Esophagus (tissue), 2 donors: Measurements from ENCODE around the gene SPRED1. TPM values are rescaled to one million over a fixed set of nuclear protein-coding genes. Genes with fewer than 3 reads are reported as not detected.

Source experiments
- H3K27ac ChIP-seq, 2 donors: one replicate each; pipeline ENCODE4 v1.5.1; 2013; ENCODE audit warnings: low read depth in 2 of 2, mild to moderate bottlenecking in 2 of 2, inconsistent platforms in 1 of 2, low read length in 1 of 2, moderate library complexity in 1 of 2
- H3K27me3 ChIP-seq, 2 donors: one replicate each; pipeline ENCODE4 v1.6.1; 2013; ENCODE audit warnings: low read length in 2 of 2, control low read depth in 1 of 2, mild to moderate bottlenecking in 1 of 2; ENCODE audit not compliant: insufficient read depth in 2 of 2, control insufficient read depth in 1 of 2
- H3K36me3 ChIP-seq, 2 donors: one replicate each; pipeline ENCODE4 v1.6.1; 2013; ENCODE audit warnings: low read length in 1 of 2; ENCODE audit not compliant: control insufficient read depth in 2 of 2, insufficient read depth in 2 of 2
- H3K4me1 ChIP-seq, 2 donors: one replicate each; pipeline ENCODE4 v1.6.1; 2013; ENCODE audit warnings: low read length in 1 of 2; ENCODE audit not compliant: control insufficient read depth in 2 of 2, insufficient read depth in 2 of 2
- H3K4me3 ChIP-seq, 2 donors: one replicate each; pipeline ENCODE4 v1.5.1; 2013; ENCODE audit warnings: low read length in 2 of 2, mild to moderate bottlenecking in 2 of 2, low read depth in 1 of 2, moderate library complexity in 1 of 2
- H3K9me3 ChIP-seq, 2 donors: one replicate each; pipeline ENCODE4 v1.6.1; 2013; ENCODE audit warnings: mild to moderate bottlenecking in 2 of 2, low read depth in 1 of 2, low read length in 1 of 2, moderate library complexity in 1 of 2; ENCODE audit not compliant: control insufficient read depth in 2 of 2, insufficient read depth in 1 of 2
- WGBS, 2 donors: extraction: QIAGEN DNeasy Blood & Tissue Kit; methylation state at CpG; one replicate each; pipeline ENCODE4 v1.1.7; 2013; 5-methylcytosine and 5-hydroxymethylcytosine counted together
- polyA plus RNA-seq, 2 donors: library from polyadenylated mRNA; stranded (reverse); fragments of 200-250 nt; gene quantifications; one replicate each; pipeline ENCODE4 v1.2.3, GENCODE V29; 2013
- donor health status: healthy with polysubstance abuse.
- donor health status: Bipolar disorder and iron deficiency.

Gene SPRED1
- polyA plus RNA-seq, 2 donors: 1.7 to 2.3 TPM

DNA sequence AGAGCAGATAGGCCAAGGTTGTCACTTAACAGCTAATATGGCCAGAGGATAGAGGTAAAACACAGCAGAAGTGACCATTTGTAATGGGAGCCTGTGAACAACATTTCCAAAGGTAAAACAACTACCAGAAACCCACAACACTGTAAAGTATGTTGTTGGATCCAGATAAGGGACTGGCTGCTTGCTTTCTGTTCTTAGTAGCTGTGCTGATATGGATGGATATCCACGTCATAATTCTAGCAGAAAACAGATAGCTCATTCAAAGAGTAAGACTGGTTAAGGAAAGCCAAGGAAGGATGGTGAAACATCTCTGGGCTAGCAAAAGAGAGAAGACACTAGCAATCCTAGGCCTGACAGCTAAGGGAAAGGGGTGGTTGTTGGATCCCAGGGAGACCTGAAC, 36.9 kb upstream of the SPRED1 start:
- H3K27me3 ChIP-seq: no peaks in the 10 kb centered on the region
- H3K9me3 ChIP-seq: no peaks in the 10 kb centered on the region
- 82 to 100% methylated on average over 1 of the region's 1 CpG for WGBS, 2 donors
- no peak overlapping the region for H3K4me3 ChIP-seq
- H3K4me1 ChIP-seq: peaks cover 0 to 3% of the 10 kb centered on the region in 2 donors
- H3K36me3 ChIP-seq: no peaks in the 10 kb centered on the region
- no peak overlapping the region for H3K27ac ChIP-seq

DNA sequence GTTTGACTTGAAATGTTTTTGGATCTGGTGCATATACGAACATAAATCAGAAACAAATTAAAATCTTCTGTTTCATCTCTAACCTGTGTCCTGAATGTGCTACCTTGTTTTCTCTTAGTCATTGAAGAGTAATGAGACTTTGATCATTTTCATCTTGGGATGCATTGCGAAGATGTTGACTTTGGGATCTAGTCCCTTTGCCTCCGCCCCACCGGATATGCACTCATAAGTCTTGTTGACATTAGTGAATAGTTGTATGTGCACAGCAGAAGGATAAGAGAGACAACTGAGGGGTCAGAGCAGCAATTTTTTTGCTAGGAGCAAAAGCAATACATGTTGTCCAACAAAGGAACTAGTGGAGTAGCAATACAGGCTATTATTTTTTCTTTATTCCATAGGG, 35.9 kb upstream of the SPRED1 start:
- Histone ChIP-seq H3K27ac (no peak overlapping the region), H3K4me3 (no peak overlapping the region), H3K27me3 (no peaks in the 10 kb centered on the region), H3K9me3 (no peaks in the 10 kb centered on the region), H3K36me3 (no peaks in the 10 kb centered on the region), H3K4me1 (peaks cover 0 to 3% of the 10 kb centered on the region in 2 donors)
- 50 to 69% methylated on average over 4 of the region's 4 CpGs for WGBS, 2 donors

- 26 to 43% methylated on average over 3 of the region's 3 CpGs for WGBS, 2 donors
- Histone ChIP-seq H3K9me3 (no peaks in the 10 kb centered on the region), H3K27ac (peak overlapping the region; percentile 29 to 37)
These were observed 35.4 kb upstream of the SPRED1 start for GRCh38 chr15:38217191-38217595.

GRCh38 chr15:38217788-38218609, 34.6 kb upstream of the SPRED1 start:
- WGBS, 2 donors: 35 to 54% methylated on average over 3 of the region's 3 CpGs
- Histone ChIP-seq H3K27me3 (no peaks in the 10 kb centered on the region), H3K4me1 (peaks cover 0 to 3% of the 10 kb centered on the region in 2 donors), H3K9me3 (no peaks in the 10 kb centered on the region), H3K36me3 (no peaks in the 10 kb centered on the region), H3K27ac (no peak overlapping the region), H3K4me3 (no peak overlapping the region)

More at GRCh38 chr15:38217191-38217595, 35.4 kb upstream of the SPRED1 start:
- Histone ChIP-seq H3K4me1 (peaks cover 0 to 3% of the 10 kb centered on the region in 2 donors), H3K27me3 (no peaks in the 10 kb centered on the region), H3K4me3 (no peak overlapping the region), H3K36me3 (no peaks in the 10 kb centered on the region)

- Histone ChIP-seq H3K4me3 (no peak overlapping the region), H3K27me3 (no peaks in the 10 kb centered on the region), H3K9me3 (no peaks in the 10 kb centered on the region), H3K36me3 (no peaks in the 10 kb centered on the region), H3K4me1 (peaks cover 0 to 3% of the 10 kb centered on the region in 2 donors), H3K27ac (no peak overlapping the region)
- 66 to 76% methylated on average over 3 of the region's 3 CpGs for WGBS, 2 donors
These were observed 31.9 kb upstream of the SPRED1 start for GRCh38 chr15:38220606-38221273.

GRCh38 chr15:38224486-38224885, 28.1 kb upstream of the SPRED1 start:
- Histone ChIP-seq H3K4me3 (no peak overlapping the region), H3K36me3 (no peaks in the 10 kb centered on the region), H3K27ac (no peak overlapping the region), H3K27me3 (no peaks in the 10 kb centered on the region), H3K9me3 (no peaks in the 10 kb centered on the region), H3K4me1 (no peaks in the 10 kb centered on the region)
- 81 to 84% methylated on average over 2 of the region's 2 CpGs for WGBS, 2 donors

DNA sequence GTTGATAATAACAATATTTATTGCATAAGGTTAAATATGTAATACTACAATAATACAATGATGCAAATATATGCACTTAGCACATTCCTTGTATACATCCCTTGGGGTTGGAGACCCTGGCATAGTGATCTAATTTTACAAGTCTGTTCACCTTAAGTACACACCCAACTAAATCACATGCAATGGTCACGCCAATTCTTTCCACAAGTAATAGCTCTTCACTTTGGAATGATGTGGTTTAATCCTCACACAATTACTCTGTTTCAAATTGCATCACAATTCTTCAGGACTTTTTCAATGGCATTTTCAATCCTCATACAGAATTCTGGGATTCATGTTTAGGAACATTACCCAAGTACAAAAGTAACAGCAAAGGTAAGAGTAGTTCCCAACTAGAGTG, 27.3 kb upstream of the SPRED1 start:
- 62 to 71% methylated on average over 1 of the region's 1 CpG for WGBS, 2 donors

DNA sequence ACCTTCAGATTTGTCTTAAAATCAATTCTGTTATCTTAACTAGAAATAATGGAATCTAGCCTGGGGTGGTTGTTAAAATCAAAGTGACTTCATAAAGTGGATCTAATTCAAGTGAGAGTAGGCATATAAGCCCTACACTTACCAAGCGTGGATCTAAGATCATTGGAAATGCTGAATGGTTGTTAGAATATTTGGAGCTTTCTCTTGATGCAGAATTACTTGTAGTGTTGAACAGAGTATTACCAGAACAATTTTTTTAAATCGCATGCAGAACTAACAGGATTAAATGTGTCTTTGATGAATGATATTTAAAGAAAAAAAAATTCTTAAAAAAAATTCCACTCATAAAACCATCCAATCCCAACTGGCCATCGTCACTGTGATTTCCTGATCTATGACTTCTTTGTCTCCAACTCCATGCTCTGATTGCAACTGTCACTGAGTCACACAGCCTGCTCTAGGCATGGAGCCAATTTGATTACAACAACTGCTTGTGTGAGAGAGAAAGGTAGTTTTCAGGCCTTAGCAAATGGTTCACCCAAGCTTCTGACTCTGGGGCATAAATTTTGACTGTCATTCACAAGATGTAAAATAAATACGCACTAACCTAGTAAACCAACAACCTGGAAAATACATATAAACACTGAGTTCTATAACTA, 25.9 kb upstream of the SPRED1 start:
- Histone ChIP-seq H3K9me3 (no peaks in the 10 kb centered on the region), H3K4me3 (no peak overlapping the region), H3K36me3 (no peaks in the 10 kb centered on the region), H3K27me3 (no peaks in the 10 kb centered on the region), H3K27ac (no peak overlapping the region), H3K4me1 (no peaks in the 10 kb centered on the region)
- WGBS, 2 donors: 50 to 53% methylated on average over 4 of the region's 4 CpGs

More for the DNA sequence above, 27.3 kb upstream of the SPRED1 start:
- no peaks in the 10 kb centered on the region for H3K4me1 ChIP-seq
- no peak overlapping the region for H3K4me3 ChIP-seq
- no peaks in the 10 kb centered on the region for H3K36me3 ChIP-seq
- no peaks in the 10 kb centered on the region for H3K27me3 ChIP-seq
- no peaks in the 10 kb centered on the region for H3K9me3 ChIP-seq
- no peak overlapping the region for H3K27ac ChIP-seq

GRCh38 chr15:38227941-38228340, 24.7 kb upstream of the SPRED1 start:
- no peaks in the 10 kb centered on the region for H3K36me3 ChIP-seq
- H3K27ac ChIP-seq: no peak overlapping the region
- no peaks in the 10 kb centered on the region for H3K9me3 ChIP-seq
- H3K27me3 ChIP-seq: no peaks in the 10 kb centered on the region
- H3K4me1 ChIP-seq: no peaks in the 10 kb centered on the region
- no peak overlapping the region for H3K4me3 ChIP-seq
